Uterus (tissue), 2 donors: Measurements from ENCODE around the gene HSD3B7.

ENCODE experiments used
- CTCF ChIP-seq, 4 experiments: fragments of 200-600 bp in 2 of 4; fragments of 450-650 bp in 2 of 4; sonication (generic) in 2 of 4; IDR thresholded peaks; one replicate each; pipeline ENCODE4 v1.5.1; 2016 to 2019; ENCODE audit warnings: antibody characterized with exemption in 4 of 4, mild to moderate bottlenecking in 2 of 4, moderate library complexity in 1 of 4
- POLR2A ChIP-seq, 2 donors: fragments of 450-650 bp; IDR thresholded peaks; one replicate each; pipeline ENCODE4 v1.6.1; 2016; ENCODE audit warnings: antibody characterized with exemption in 2 of 2, mild to moderate bottlenecking in 1 of 2, moderate library complexity in 1 of 2

- TF ChIP-seq CTCF (IDR thresholded peaks at IDR 0.05): peak in 2 of 4 experiments; percentile 15 to 20
- peak; percentile 47 to 62 for TF ChIP-seq POLR2A (IDR thresholded peaks at IDR 0.05)
Measured at GRCh38 chr16:31032736-31033708, 48.0 kb downstream of the HSD3B7 start, which contains the start of gene STX4.
